IPS-15b (cell line): ENCODE measurements around the gene ENTPD8.

ENCODE experiments used
- H3K27me3 ChIP-seq: one replicate; pipeline ENCODE4 v1.6.1; 2013; ENCODE audit warnings: low read length; ENCODE audit not compliant: control insufficient read depth, insufficient read depth
- H3K36me3 ChIP-seq: one replicate; pipeline ENCODE4 v1.6.1; 2013; ENCODE audit warnings: low read length; ENCODE audit not compliant: control insufficient read depth, insufficient read depth
- H3K4me1 ChIP-seq: one replicate; pipeline ENCODE4 v1.6.1; 2013; ENCODE audit warnings: mild to moderate bottlenecking, low read length; ENCODE audit not compliant: control insufficient read depth, insufficient read depth
- H3K4me3 ChIP-seq: one replicate; pipeline ENCODE4 v1.5.1; 2013; ENCODE audit warnings: low read depth, low read length
- H3K9ac ChIP-seq: one replicate; pipeline ENCODE4 v1.6.1; 2013; ENCODE audit warnings: low read depth, mild to moderate bottlenecking, low read length
- H3K9me3 ChIP-seq: one replicate; pipeline ENCODE4 v1.6.1; 2013; ENCODE audit warnings: mild to moderate bottlenecking, low read length; ENCODE audit not compliant: control insufficient read depth, insufficient read depth

ENTPD8 gene

GRCh38 chr9:137447722-137448601 lies 6.8 kb upstream of the ENTPD8 start:
- no peaks in the 10 kb centered on the region for H3K4me1 ChIP-seq
- no peaks in the 10 kb centered on the region for H3K27me3 ChIP-seq
- peaks cover 15% of the 10 kb centered on the region for H3K36me3 ChIP-seq
- no peaks in the 10 kb centered on the region for H3K9me3 ChIP-seq
- H3K4me3 ChIP-seq = no peak overlapping the region
- no peak overlapping the region for H3K9ac ChIP-seq

GRCh38 chr9:137446851-137447471 lies 5.8 kb upstream of the ENTPD8 start:
- Histone ChIP-seq H3K36me3 (peaks cover 9% of the 10 kb centered on the region), H3K9ac (no peak overlapping the region), H3K4me3 (no peak overlapping the region), H3K9me3 (no peaks in the 10 kb centered on the region), H3K4me1 (peaks cover 3% of the 10 kb centered on the region), H3K27me3 (no peaks in the 10 kb centered on the region)

GRCh38 chr9:137445930-137446431 lies 4.8 kb upstream of the ENTPD8 start:
- H3K36me3 ChIP-seq = peaks cover 9% of the 10 kb centered on the region
- H3K4me3 ChIP-seq = no peak overlapping the region
- H3K4me1 ChIP-seq = peaks cover 3% of the 10 kb centered on the region
- H3K9me3 ChIP-seq = no peaks in the 10 kb centered on the region
- no peak overlapping the region for H3K9ac ChIP-seq
- no peaks in the 10 kb centered on the region for H3K27me3 ChIP-seq

- Histone ChIP-seq H3K27me3 (no peaks in the 10 kb centered on the region), H3K9ac (no peak overlapping the region), H3K4me1 (peaks cover 3% of the 10 kb centered on the region), H3K4me3 (no peak overlapping the region), H3K9me3 (no peaks in the 10 kb centered on the region), H3K36me3 (peaks cover 9% of the 10 kb centered on the region)
These were observed 4.2 kb upstream of the ENTPD8 start for GRCh38 chr9:137445275-137445807.

- Histone ChIP-seq H3K4me1 (peaks cover 3% of the 10 kb centered on the region), H3K4me3 (no peak overlapping the region), H3K27me3 (no peaks in the 10 kb centered on the region), H3K9ac (no peak overlapping the region), H3K36me3 (peaks cover 7% of the 10 kb centered on the region), H3K9me3 (no peaks in the 10 kb centered on the region)
These were observed 3.1 kb upstream of the ENTPD8 start for GRCh38 chr9:137444106-137444790.

- H3K36me3 ChIP-seq = no peaks in the 10 kb centered on the region
- H3K9ac ChIP-seq = no peak overlapping the region
- no peaks in the 10 kb centered on the region for H3K9me3 ChIP-seq
- H3K4me3 ChIP-seq = peak overlapping the region; percentile 28
- peaks cover 3% of the 10 kb centered on the region for H3K4me1 ChIP-seq
- no peaks in the 10 kb centered on the region for H3K27me3 ChIP-seq
These were observed 771 bp upstream of the ENTPD8 start for GRCh38 chr9:137441935-137442321.

GRCh38 chr9:137439158-137439714 lies 1.9 kb downstream of the ENTPD8 start:
- no peak overlapping the region for H3K9ac ChIP-seq
- H3K4me3 ChIP-seq = no peak overlapping the region
- no peaks in the 10 kb centered on the region for H3K36me3 ChIP-seq
- H3K27me3 ChIP-seq = no peaks in the 10 kb centered on the region
- H3K4me1 ChIP-seq = peaks cover 3% of the 10 kb centered on the region
- no peaks in the 10 kb centered on the region for H3K9me3 ChIP-seq

- Histone ChIP-seq H3K9me3 (no peaks in the 10 kb centered on the region), H3K27me3 (no peaks in the 10 kb centered on the region), H3K4me1 (peaks cover 3% of the 10 kb centered on the region), H3K36me3 (no peaks in the 10 kb centered on the region), H3K9ac (no peak overlapping the region), H3K4me3 (no peak overlapping the region)
These were observed 2.5 kb downstream of the ENTPD8 start for GRCh38 chr9:137438591-137439157.

- Histone ChIP-seq H3K4me1 (peaks cover 3% of the 10 kb centered on the region), H3K27me3 (no peaks in the 10 kb centered on the region), H3K4me3 (no peak overlapping the region), H3K9ac (no peak overlapping the region), H3K9me3 (no peaks in the 10 kb centered on the region), H3K36me3 (no peaks in the 10 kb centered on the region)
These were observed 3.2 kb downstream of the ENTPD8 start for GRCh38 chr9:137437691-137438590.

GRCh38 chr9:137436761-137437600 lies 4.2 kb downstream of the ENTPD8 start:
- H3K9me3 ChIP-seq = no peaks in the 10 kb centered on the region
- no peaks in the 10 kb centered on the region for H3K36me3 ChIP-seq
- no peak overlapping the region for H3K4me3 ChIP-seq
- no peaks in the 10 kb centered on the region for H3K4me1 ChIP-seq
- no peak overlapping the region for H3K9ac ChIP-seq
- H3K27me3 ChIP-seq = no peaks in the 10 kb centered on the region
